Stimulated activated CD8-positive, alpha-beta memory T cell treated with anti-CD3 and anti-CD28 coated beads, Interleukin-4, amount 100 ng/mL, for 1 hour (primary cell): ENCODE results near the gene UTP14C.
"Not testable (repeated sequence)": the region's sequence is repeated elsewhere in the genome, so short reads cannot be mapped to it uniquely, and the experiment has no call there.

Experiments used
- DNase-seq, 2 donors: peaks; one replicate each; pipeline ENCODE4 v3.0.0-alpha.2; 2020; ENCODE audit warnings: low read depth in 2 of 2, low spot score in 1 of 2

UTP14C gene

GRCh38 chr13:52024481-52024880 lies at the start of gene UTP14C:
UTP14C (plus strand) TSS chr13:52024691; CDS start chr13:52028805, 4,114 bp downstream.
- DNase-seq: no peak

- no peak for DNase-seq
Measured at GRCh38 chr13:51976423-51976822, 48.1 kb upstream of the UTP14C start.

GRCh38 chr13:51976890-51977289 lies 47.6 kb upstream of the UTP14C start:
- DNase-seq: no peak

DNA sequence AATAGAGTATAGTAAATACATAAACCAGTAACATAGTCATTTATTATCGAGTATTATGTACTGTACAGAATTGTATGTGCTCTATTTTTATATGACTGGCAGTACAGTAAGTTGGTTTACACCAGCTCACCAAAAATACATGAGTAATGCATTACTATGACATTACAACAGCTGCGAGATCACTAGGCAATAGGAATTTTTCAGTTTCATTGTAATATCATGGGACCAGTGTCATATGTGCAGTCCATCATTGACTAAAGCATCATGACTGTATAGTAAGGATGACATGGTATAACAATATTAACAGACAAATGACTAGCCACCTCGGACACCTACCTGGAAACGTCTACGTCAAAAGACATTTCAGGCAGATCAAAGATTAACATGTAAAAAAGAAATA lies 46.9 kb upstream of the UTP14C start:
- DNase-seq: no peak

GRCh38 chr13:51978796-51979556 lies 45.5 kb upstream of the UTP14C start:
- DNase-seq: no peak

DNA sequence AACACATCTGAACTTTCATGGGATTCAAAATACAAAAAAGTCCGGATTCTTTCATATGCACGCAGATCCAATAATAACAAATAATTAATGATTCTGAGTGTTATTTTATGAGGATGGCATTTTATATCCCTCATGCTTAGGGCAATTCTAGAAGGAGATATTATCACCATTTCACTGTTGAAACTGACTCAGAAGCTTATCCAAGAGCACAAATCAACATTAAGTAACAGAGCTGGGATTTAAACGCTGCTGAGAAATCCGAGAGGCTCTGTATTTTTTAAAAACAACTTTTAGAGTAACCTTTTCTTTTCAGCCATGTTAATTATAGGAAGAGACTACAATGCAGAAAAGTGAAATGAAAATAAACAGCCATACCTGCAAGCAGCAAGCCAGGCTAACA lies 43.6 kb upstream of the UTP14C start:
- DNase-seq: no peak

GRCh38 chr13:51981355-51981754 lies 43.1 kb upstream of the UTP14C start:
- DNase-seq: no peak

GRCh38 chr13:51983292-51983691 lies 41.2 kb upstream of the UTP14C start:
- not testable (repeated sequence) for DNase-seq

DNA sequence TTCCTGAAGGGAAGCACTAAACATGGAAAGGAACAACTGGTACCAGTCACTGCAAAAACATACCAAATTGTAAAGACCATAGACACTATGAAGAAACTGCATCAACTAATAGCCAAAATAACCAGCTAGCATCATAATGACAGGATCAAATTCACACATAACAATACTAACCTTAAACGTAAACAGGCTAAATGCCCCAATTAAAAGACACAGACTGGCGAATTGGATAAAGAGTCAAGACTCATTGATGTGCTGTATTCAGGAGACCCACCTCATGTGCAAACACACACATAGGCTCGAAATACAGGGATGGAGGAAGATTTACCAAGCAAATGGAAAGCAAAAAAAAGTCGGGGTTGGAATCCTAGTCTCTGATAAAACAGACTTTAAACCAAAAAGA lies 39.6 kb upstream of the UTP14C start:
- not testable (repeated sequence) for DNase-seq

- DNase-seq: no peak
Measured at GRCh38 chr13:51988988-51989618, 35.4 kb upstream of the UTP14C start.

GRCh38 chr13:51993713-51994112 lies 30.8 kb upstream of the UTP14C start:
- DNase-seq: no peak

- DNase-seq: no peak
Measured at GRCh38 chr13:51995677-51996551, 28.6 kb upstream of the UTP14C start.

- DNase-seq: no peak
Measured at GRCh38 chr13:51996641-51997040, 27.9 kb upstream of the UTP14C start.

GRCh38 chr13:51997186-51997585 lies 27.3 kb upstream of the UTP14C start:
- no peak for DNase-seq

- DNase-seq: no peak
Measured at GRCh38 chr13:51997641-51998330, 26.7 kb upstream of the UTP14C start.

DNA sequence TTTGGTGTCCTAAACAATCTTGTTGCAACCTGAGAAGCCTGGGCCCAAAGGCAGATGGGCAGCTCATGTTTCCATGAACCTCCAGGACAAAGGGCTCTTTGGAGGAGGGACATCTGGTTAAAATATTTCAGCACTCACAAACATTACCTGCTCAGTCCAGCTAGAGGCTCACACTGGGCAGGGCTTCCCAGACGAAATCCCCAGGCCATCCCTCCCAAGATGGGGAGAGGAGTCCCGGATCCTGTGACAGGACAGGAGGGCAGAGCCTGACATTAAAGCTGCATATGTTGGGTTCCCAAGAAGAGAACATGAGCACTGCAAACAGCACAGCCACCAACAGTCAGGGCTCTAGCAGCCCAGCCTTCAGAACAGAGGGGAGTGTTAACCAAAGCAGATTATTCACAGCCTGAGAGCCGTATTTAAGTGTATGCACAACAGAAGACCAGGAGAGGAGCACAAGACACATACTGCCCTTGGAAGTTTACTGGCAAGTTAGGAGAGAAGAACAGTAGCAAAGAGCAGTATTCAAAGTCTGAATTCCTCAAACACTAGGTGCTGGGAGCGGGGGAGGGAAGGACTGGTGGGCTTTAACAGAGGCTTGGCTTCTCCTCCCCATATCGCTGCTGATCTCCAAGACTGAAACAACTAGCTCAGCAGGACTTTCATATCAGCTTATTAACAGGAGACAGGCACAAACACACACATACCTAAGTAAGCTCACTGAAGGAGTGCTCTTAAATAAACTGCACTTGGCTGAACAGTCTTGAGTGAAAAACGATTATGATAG lies 25.6 kb upstream of the UTP14C start:
- DNase-seq: no peak

- no peak for DNase-seq
Measured at GRCh38 chr13:51999510-51999911, 25.0 kb upstream of the UTP14C start.

DNA sequence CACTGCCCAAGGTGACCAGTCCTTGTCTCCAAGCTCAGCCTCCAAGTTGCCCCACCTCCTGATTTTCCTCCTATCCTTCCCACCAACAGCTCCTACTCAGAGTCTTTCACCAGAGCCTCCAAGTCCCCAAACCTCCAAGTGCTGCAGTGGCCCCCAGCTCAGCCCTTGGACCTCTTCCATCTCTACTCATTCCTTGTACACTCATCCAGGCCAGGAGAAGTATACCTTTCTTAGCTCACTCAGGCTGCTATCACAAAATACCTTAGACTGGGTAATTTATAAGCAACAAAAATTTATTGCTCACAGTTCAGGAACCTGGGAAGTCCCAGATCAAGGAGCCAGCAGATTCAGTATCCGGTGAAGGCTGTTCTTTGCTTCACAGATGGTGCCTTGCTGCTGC lies 24.6 kb upstream of the UTP14C start:
- DNase-seq: no peak

DNA sequence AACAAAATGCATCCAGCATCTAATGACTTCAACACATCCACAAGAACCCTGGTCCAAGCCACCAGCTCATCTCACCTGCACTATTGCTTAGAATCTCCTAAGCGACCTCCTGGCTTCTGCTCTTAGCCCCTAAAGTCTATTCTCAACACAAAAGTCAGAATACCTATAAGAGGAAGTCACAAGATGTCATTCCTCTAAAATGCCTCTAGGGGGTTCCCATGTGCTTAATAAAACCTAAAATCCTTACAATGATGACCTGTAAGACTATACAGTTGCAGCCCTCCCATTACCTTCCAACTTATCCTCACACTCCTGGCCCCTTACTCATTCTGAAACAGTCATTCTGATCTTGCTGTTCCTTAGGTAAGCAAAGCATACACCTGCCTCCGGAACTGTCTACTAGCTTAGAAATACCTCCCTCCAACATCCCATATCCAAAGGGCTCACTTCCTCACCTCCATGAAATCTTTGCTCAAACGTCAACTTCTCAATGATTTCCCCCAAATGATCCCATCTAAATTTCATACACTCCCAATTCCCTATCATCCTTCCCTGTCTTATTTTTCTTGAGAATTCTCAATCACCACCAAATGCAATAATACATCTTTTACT lies 23.3 kb upstream of the UTP14C start:
- no peak for DNase-seq

DNA sequence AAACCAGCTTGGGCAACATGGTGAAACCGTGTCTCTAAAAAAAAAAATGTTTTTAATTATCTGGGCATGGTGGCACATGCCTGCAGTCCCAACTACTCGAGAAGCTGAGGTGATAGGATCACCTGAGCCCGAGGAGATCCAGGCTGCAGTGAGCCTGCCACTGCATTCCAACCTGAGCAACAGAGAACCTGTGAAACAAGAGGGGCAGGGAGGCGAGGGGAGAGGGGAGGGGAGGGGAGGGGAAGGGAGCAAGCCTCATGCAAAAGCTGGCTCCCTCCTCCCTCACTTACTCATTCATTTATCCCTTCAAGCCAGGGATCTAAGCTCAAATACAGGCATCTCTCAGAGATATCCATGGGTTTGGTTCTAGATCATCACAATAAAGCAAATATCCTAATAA lies 22.1 kb upstream of the UTP14C start:
- DNase-seq: no peak
